K562 (cell line): ENCODE measurements around the gene TMPRSS6. TPM values are rescaled to one million over a fixed set of nuclear protein-coding genes. Genes with fewer than 3 reads are reported as not detected.

Source experiments
- ATAC-seq: fragments of 200-7000 bp; cut with Tn5 transposase; 3 replicates; pipeline ENCODE4 v1.9.1; 2020; ENCODE audit warnings: moderate library complexity
- BruUV-seq: library from RNA; stranded (reverse); fragments of 400-500 nt; replicated peaks from 2 replicates; lab custom pipeline; 2021; lab: Mats Ljungman, UMichigan
- CTCF ChIA-PET: fragments of 300-600 bp; formaldehyde crosslinking; extraction: SDS; loops from one replicate; lab custom pipeline; 2021; ENCODE audit warnings: low intra/inter-chr PET ratio; lab: Yijun Ruan, JAX
- POLR2A ChIA-PET: fragments of 300-600, 350-650 bp; sonication (Branson Sonifier 250); formaldehyde crosslinking; extraction: SDS; loops from one replicate; lab custom pipeline; 2021; ENCODE audit warnings: antibody characterized with exemption, inconsistent platforms; lab: Yijun Ruan, JAX
- DNase-seq, 4 experiments: peaks; one replicate each; pipeline versions ENCODE4 v3.0.0 to v3.0.0-alpha.2; 2011 to 2018; ENCODE audit warnings: low spot score in 3 of 4, mixed read lengths in 3 of 4; ENCODE audit errors: extremely low read depth in 1 of 4
- FAIRE-seq: peaks from 2 replicates; lab custom pipeline; 2011; peaks lifted over from hg19 to GRCh38; lab: Jason Lieb, UNC
- H2AFZ ChIP-seq: 2 replicates; pipeline ENCODE4 v1.6.0; 2011; ENCODE audit warnings: low read depth, low read length, control low read depth, inconsistent platforms
- H3K27ac ChIP-seq: fragments of 200-600 bp; 3 replicates; pipeline ENCODE4 v1.8.0; 2011; ENCODE audit warnings: low read depth, mild to moderate bottlenecking, control low read depth, inconsistent platforms, low read length, moderate library complexity, mixed read lengths; ENCODE audit errors: extremely low read depth
- H3K27me3 ChIP-seq, 2 experiments: fragments of 300-600 bp in 1 of 2; 2 replicates in 1 of 2; 3 replicates in 1 of 2; pipeline versions ENCODE4 v1.6.0 to v1.8.0; 2011; ENCODE audit warnings: inconsistent platforms in 2 of 2, low read length in 2 of 2, mild to moderate bottlenecking in 1 of 2, mixed read lengths in 1 of 2, moderate library complexity in 1 of 2; ENCODE audit not compliant: control insufficient read depth in 2 of 2, insufficient read depth in 2 of 2
- H3K36me3 ChIP-seq: fragments of 300-600 bp; 3 replicates; pipeline ENCODE4 v1.8.0; 2011; ENCODE audit warnings: mild to moderate bottlenecking, low read length, inconsistent platforms; ENCODE audit not compliant: control insufficient read depth, insufficient read depth
- H3K4me1 ChIP-seq, 2 experiments: fragments of 200-600 bp in 1 of 2; replicated peaks in 1 of 2; 2 replicates in 1 of 2; 3 replicates in 1 of 2; pipeline versions ENCODE4 v1.5.1 to v1.8.0; 2011; ENCODE audit warnings: inconsistent platforms in 2 of 2, low read length in 2 of 2, mild to moderate bottlenecking in 1 of 2, mixed read lengths in 1 of 2, moderate library complexity in 1 of 2; ENCODE audit not compliant: control insufficient read depth in 2 of 2, insufficient read depth in 2 of 2
- H3K4me2 ChIP-seq: 2 replicates; pipeline ENCODE4 v1.6.1; 2011; ENCODE audit warnings: low read length, control low read depth, inconsistent platforms, mixed read lengths; ENCODE audit not compliant: insufficient read depth
- H3K4me3 ChIP-seq: fragments of 200-600 bp; sonication (generic), shearing (Covaris generic); 2 replicates; pipeline ENCODE4 v1.5.1; 2016; ENCODE audit warnings: control low read depth, inconsistent platforms
- H3K79me2 ChIP-seq: fragments of 200-600 bp; 3 replicates; pipeline ENCODE4 v1.8.0; 2011; ENCODE audit warnings: low read length, inconsistent platforms; ENCODE audit not compliant: control insufficient read depth, insufficient read depth
- H3K9ac ChIP-seq, 2 experiments: 2 replicates each; pipeline versions ENCODE4 v1.6.0 to v1.6.1; 2011; ENCODE audit warnings: low read depth in 2 of 2, low read length in 2 of 2, control low read depth in 1 of 2, inconsistent platforms in 1 of 2, mild to moderate bottlenecking in 1 of 2, mixed read lengths in 1 of 2; ENCODE audit not compliant: insufficient read depth in 1 of 2
- H3K9me1 ChIP-seq: one replicate; pipeline ENCODE4 v1.6.0; 2011; ENCODE audit warnings: inconsistent platforms, mild to moderate bottlenecking, low read length, moderate library complexity; ENCODE audit not compliant: control insufficient read depth, insufficient read depth
- H3K9me3 ChIP-seq: replicated peaks from 2 replicates; pipeline ENCODE4 v1.5.1; 2011; ENCODE audit warnings: low read depth, low read length, inconsistent platforms; ENCODE audit not compliant: control insufficient read depth, insufficient read depth
- H4K20me1 ChIP-seq: replicated peaks from 2 replicates; pipeline ENCODE4 v1.6.1; 2011; ENCODE audit warnings: low read length, inconsistent platforms, mixed read lengths; ENCODE audit not compliant: control insufficient read depth, insufficient read depth
- ATF7 ChIP-seq: fragments of 450-650 bp; IDR thresholded peaks from 2 replicates; pipeline ENCODE4 v1.7.1; 2014; ENCODE audit warnings: mild to moderate bottlenecking, moderate library complexity
- CSDE1 ChIP-seq, 2 experiments: fragments of 450-650 bp; IDR thresholded peaks; 2 replicates each; pipeline ENCODE4 v1.6.1; 2016; ENCODE audit warnings: mild to moderate bottlenecking in 1 of 2
- ESRRA ChIP-seq: fragments of 450-650 bp; IDR thresholded peaks from 2 replicates; pipeline ENCODE4 v1.6.1; 2014; ENCODE audit warnings: low read depth, mild to moderate bottlenecking, moderate library complexity, borderline replicate concordance
- GABPB2 ChIP-seq: fragments of 250-450 bp; sonication (Bioruptor Pico); conservative IDR thresholded peaks from 2 replicates; pipeline ENCODE4 v1.5.1; 2021; ENCODE audit warnings: mild to moderate bottlenecking
- IFI16 ChIP-seq: fragments of 250-450 bp; sonication (Bioruptor Pico); IDR thresholded peaks from 2 replicates; pipeline ENCODE4 v2.1.2; 2022; ENCODE audit warnings: mild to moderate bottlenecking, inconsistent platforms
- NCOA4 ChIP-seq: fragments of 450-650 bp; IDR thresholded peaks from 2 replicates; pipeline ENCODE4 v1.6.1; 2018; ENCODE audit warnings: mild to moderate bottlenecking; ENCODE audit not compliant: partially characterized antibody
- TAL1 ChIP-seq: fragments of 450-650 bp; IDR thresholded peaks from 2 replicates; pipeline ENCODE4 v1.6.1; 2016; ENCODE audit warnings: mild to moderate bottlenecking
- ZC3H11A ChIP-seq: IDR thresholded peaks from 2 replicates; pipeline ENCODE4 v1.6.1; 2012; ENCODE audit warnings: low read depth, low read length, improper control_type of control experiment
- ZNF124 ChIP-seq: sonication (generic); formaldehyde crosslinking; IDR thresholded peaks from 2 replicates; pipeline ENCODE4 v1.8.1; 2022; ENCODE audit warnings: missing genetic modification reagents
- ZNF232 ChIP-seq: sonication (generic); formaldehyde crosslinking; IDR thresholded peaks from 2 replicates; pipeline ENCODE4 v1.8.0; 2022; ENCODE audit warnings: mild to moderate bottlenecking, missing genetic modification reagents
- whole genome bisulfite sequencing: fragments of 100-300 bp; shearing (Covaris generic); methylation state at CpG from one replicate; pipeline ENCODE4 v1.1.6; 2016; ENCODE audit warnings: low coverage, mixed read lengths; ENCODE audit not compliant: insufficient coverage; ENCODE audit errors: missing lambda C conversion rate; 5-methylcytosine and 5-hydroxymethylcytosine counted together
- in situ Hi-C: fragments of 300-500 bp; cut with MboI; formaldehyde crosslinking; loops from 4 replicates; pipeline ENCODE4 v1.15.0; 2018; ENCODE audit warnings: inconsistent platforms, mixed read lengths
- intact Hi-C: fragments of 100-400 bp; cut with micrococcal nuclease; formaldehyde crosslinking; loops from 2 replicates; pipeline ENCODE4 v1.14.2; 2022
- polyA plus RNA-seq, 8 experiments: library from polyadenylated mRNA; depleted of rRNA in 4 of 8; stranded (reverse) in 5 of 8; unstranded in 3 of 8; fragments of >200 nt; fragmentation: Nextera tagmentation in 2 of 8; fragmentation: Illumina TruSeq in 1 of 8; extraction: Ambion mirVana in 2 of 8; extraction: Trizol in 1 of 8; gene quantifications; 2 replicates each; pipeline versions ENCODE4 v1.2.1 to v1.2.3, GENCODE V29; 2011 to 2014; ENCODE audit warnings: inconsistent platforms in 1 of 8, missing spikeins in 1 of 8
- total RNA-seq, 7 experiments: library from RNA; depleted of rRNA in 6 of 7; stranded (reverse); fragments of >200 nt in 6 of 7; fragmentation: Illumina TruSeq in 2 of 7; extraction: Trizol in 2 of 7; gene quantifications; 2 replicates each; pipeline versions ENCODE4 v1.2.1 to v1.2.3, GENCODE V29; 2011 to 2021; ENCODE audit warnings: low replicate concordance in 1 of 7
- TF ChIP-seq, protein P1 (sequence below): fragments of 250-450 bp; sonication (Bioruptor Pico); IDR thresholded peaks from 2 replicates; pipeline ENCODE4 v1.8.0; 2021; ENCODE audit warnings: moderate library complexity, mild to moderate bottlenecking, inconsistent platforms
- TF ChIP-seq, protein P2 (sequence below): fragments of 450-650 bp; formaldehyde crosslinking; IDR thresholded peaks from 2 replicates; pipeline ENCODE4 v1.4.0; 2022; ENCODE audit warnings: mild to moderate bottlenecking, moderate library complexity
- TF ChIP-seq, protein P3 (sequence below): sonication (generic); formaldehyde crosslinking; IDR thresholded peaks from 2 replicates; pipeline ENCODE4 v1.8.0; 2022; ENCODE audit warnings: mild to moderate bottlenecking, missing genetic modification reagents, borderline replicate concordance

Gene TMPRSS6
- total and polyA plus RNA-seq, 9 of the 15 experiments (the other 6 are each of a cell fraction or from before 2014, with no cell fraction given), result 0.03 TPM; not detected in 8

DNA sequence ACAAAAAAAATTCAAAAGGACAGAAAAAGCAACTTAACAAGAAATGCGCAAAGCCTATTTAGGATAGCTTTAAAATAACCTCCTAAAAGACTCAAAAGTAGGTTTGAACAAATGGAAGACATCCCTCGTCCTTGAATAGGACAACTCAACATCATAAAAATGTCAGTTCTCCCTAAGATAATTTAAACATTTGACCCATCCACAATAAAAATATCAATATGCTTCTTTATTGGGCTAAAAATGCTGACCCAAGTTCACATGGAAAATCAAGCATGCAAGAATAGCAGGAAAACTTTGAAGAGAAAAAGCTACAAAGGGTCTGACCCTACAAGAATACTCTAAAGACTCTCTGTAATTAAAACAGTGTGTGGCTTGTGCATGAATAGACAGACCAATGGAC lies 70.0 kb downstream of the TMPRSS6 start:
- POLR2A ChIA-PET, result no interaction called here
- intact Hi-C loops, result no loop called here

DNA sequence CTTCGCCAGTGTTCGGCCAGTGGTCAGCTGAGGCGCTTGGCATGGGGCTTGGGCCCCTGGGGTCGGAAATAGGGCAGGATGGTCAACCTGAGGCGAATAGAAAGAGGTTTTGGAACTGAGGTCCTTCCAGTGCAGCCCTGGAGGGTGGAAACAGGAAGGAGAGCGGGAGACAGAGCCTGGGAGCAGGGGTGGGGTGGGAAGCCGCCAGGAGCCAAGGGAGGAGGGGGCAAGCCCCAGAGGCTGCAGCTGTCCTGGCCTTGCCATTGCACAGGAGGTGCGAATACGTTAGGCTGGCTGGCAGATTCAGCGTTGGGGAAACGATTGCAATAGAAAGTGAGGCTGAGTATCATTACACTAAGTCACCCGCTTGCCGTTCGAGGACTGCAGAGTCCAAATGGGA lies 71.8 kb downstream of the TMPRSS6 start:
- no peak for ATAC-seq
- H3K27ac ChIP-seq, result no peak overlapping the region
- POLR2A ChIA-PET, result no interaction called here
- TF ChIP-seq, protein P1, sequence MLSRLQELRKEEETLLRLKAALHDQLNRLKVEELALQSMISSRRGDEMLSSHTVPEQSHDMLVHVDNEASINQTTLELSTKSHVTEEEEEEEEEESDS (CRISPR knock-in tag), result no peak
- TF ChIP-seq ZC3H11A (no peak), ZNF124 (no peak), CSDE1 (IDR thresholded peaks at IDR 0.05) (no peak), NCOA4 (no peak), TAL1 (no peak), ATF7 (no peak), ZNF232 (CRISPR knock-in tag) (no peak)
- TF ChIP-seq, protein P2, sequence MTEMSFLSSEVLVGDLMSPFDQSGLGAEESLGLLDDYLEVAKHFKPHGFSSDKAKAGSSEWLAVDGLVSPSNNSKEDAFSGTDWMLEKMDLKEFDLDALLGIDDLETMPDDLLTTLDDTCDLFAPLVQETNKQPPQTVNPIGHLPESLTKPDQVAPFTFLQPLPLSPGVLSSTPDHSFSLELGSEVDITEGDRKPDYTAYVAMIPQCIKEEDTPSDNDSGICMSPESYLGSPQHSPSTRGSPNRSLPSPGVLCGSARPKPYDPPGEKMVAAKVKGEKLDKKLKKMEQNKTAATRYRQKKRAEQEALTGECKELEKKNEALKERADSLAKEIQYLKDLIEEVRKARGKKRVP, result no peak
- TF ChIP-seq, protein P3, sequence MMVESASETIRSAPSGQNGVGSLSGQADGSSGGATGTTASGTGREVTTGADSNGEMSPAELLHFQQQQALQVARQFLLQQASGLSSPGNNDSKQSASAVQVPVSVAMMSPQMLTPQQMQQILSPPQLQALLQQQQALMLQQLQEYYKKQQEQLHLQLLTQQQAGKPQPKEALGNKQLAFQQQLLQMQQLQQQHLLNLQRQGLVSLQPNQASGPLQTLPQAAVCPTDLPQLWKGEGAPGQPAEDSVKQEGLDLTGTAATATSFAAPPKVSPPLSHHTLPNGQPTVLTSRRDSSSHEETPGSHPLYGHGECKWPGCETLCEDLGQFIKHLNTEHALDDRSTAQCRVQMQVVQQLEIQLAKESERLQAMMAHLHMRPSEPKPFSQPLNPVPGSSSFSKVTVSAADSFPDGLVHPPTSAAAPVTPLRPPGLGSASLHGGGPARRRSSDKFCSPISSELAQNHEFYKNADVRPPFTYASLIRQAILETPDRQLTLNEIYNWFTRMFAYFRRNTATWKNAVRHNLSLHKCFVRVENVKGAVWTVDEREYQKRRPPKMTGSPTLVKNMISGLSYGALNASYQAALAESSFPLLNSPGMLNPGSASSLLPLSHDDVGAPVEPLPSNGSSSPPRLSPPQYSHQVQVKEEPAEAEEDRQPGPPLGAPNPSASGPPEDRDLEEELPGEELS (CRISPR knock-in tag), result no peak

More for the DNA sequence above, 70.0 kb downstream of the TMPRSS6 start:
- no peak overlapping the region for H3K4me3 ChIP-seq
- 50% methylated on average over 2 of the region's 2 CpGs for WGBS
- ATAC-seq (no peak), DNase-seq (no peak), FAIRE-seq (no peak)
- no peaks in the 10 kb centered on the region for H3K36me3 ChIP-seq
- CTCF ChIA-PET, result no interaction called here
- no peaks in the 10 kb centered on the region for H3K9me1 ChIP-seq
- H2AFZ ChIP-seq, result no peak overlapping the region
- no peaks in the 10 kb centered on the region for H4K20me1 ChIP-seq
- no TSS peak for BruUV-seq
- in situ Hi-C loops, result no loop called here
- H3K79me2 ChIP-seq, result no peaks in the 10 kb centered on the region
- H3K9me3 ChIP-seq, result no peaks in the 10 kb centered on the region
- no peak overlapping the region for H3K9ac ChIP-seq
- H3K4me2 ChIP-seq, result no peak overlapping the region
- no peak overlapping the region for H3K27ac ChIP-seq
- TF ChIP-seq IFI16 (CRISPR knock-in tag) (no peak), GABPB2 (no peak), ESRRA (no peak)
- H3K27me3 ChIP-seq, result peaks cover 4 to 12% of the 10 kb centered on the region in 2 experiments; a peak in 2 of 5 replicates
- peaks cover 0 to 13% of the 10 kb centered on the region in 2 experiments; a peak in 2 of 5 replicates for H3K4me1 ChIP-seq

More for the DNA sequence above, 71.8 kb downstream of the TMPRSS6 start:
- 5% methylated on average over 13 of the region's 14 CpGs for WGBS
- CTCF ChIA-PET, result no interaction called here
- Histone ChIP-seq H2AFZ (no peak overlapping the region), H3K9me1 (no peaks in the 10 kb centered on the region), H3K9me3 (no peaks in the 10 kb centered on the region), H4K20me1 (no peaks in the 10 kb centered on the region), H3K36me3 (no peaks in the 10 kb centered on the region), H3K79me2 (no peaks in the 10 kb centered on the region), H3K4me1 (peaks cover 0 to 6% of the 10 kb centered on the region in 2 experiments; a peak in 2 of 5 replicates), H3K9ac (peak overlapping the region in 1 of 2 experiments; percentile 26; a peak in 1 of 4 replicates), H3K4me2 (no peak overlapping the region), H3K4me3 (no peak overlapping the region), H3K27me3 (peaks cover 4 to 9% of the 10 kb centered on the region in 2 experiments; a peak in 2 of 5 replicates)
- intact Hi-C loops (no loop called here), in situ Hi-C loops (no loop called here)
- FAIRE-seq (no peak), DNase-seq (no peak)
- no TSS peak for BruUV-seq
